Activated naive CD4-positive, alpha-beta T cell treated with anti-CD3 and anti-CD28 coated beads, Interleukin-2, amount 50 U/mL, for 72 hours (primary cell): ENCODE results near the gene MINDY4. TPM values are rescaled to one million over a fixed set of nuclear protein-coding genes. Genes with fewer than 3 reads are reported as not detected.

Experiments
- ATAC-seq, 2 donors: fragments of 150-1000 bp; cut with Tn5 transposase; 2 replicates each; pipeline ENCODE4 v1.10.0; 2021; ENCODE audit warnings: mild to moderate bottlenecking in 2 of 2, moderate library complexity in 2 of 2
- DNase-seq, 2 donors: peaks; one replicate each; pipeline ENCODE4 v3.0.0; 2021 to 2022; ENCODE audit warnings: low spot score in 2 of 2
- H3K27ac Mint-ChIP-seq, 2 donors: one replicate each; pipeline ENCODE4 v1.8.0; 2022; ENCODE audit warnings: mild to moderate bottlenecking in 2 of 2, mixed read lengths in 2 of 2
- H3K36me3 Mint-ChIP-seq, 2 donors: one replicate each; pipeline ENCODE4 v1.8.0; 2022; ENCODE audit warnings: mixed read lengths in 2 of 2
- H3K9me3 Mint-ChIP-seq, 2 donors: one replicate each; pipeline ENCODE4 v1.8.0; 2022; ENCODE audit warnings: mixed read lengths in 2 of 2
- total RNA-seq, 2 donors: library from RNA; stranded (reverse); gene quantifications; one replicate each; pipeline ENCODE4 v1.2.3, GENCODE V29; 2022

MINDY4 gene
- total RNA-seq, 2 donors from 2014 or later: 0.32 to 1.9 TPM

GRCh38 chr7:30938435-30939316 is 167.5 kb downstream of the MINDY4 start:
- peak; percentile 73 to 78 for ATAC-seq
- H3K9me3 Mint-ChIP-seq: no peaks in the 10 kb centered on the region
- peak; percentile 70 to 85 for DNase-seq
- H3K27ac Mint-ChIP-seq: no peak overlapping the region
- H3K36me3 Mint-ChIP-seq: no peaks in the 10 kb centered on the region

GRCh38 chr7:30941582-30942323 is 170.5 kb downstream of the MINDY4 start:
- DNase-seq (no peak), ATAC-seq (no peak)
- Mint-ChIP-seq H3K36me3 (no peaks in the 10 kb centered on the region), H3K9me3 (peaks cover 3% of the 10 kb centered on the region in 2 donors), H3K27ac (no peak overlapping the region)

Other genes starting within 250 kb of the MINDY4 start
- 100 to 1,000 TPM; 167 to 263 TPM for gene GARS1, start 176.5 kb upstream of the MINDY4 start, total RNA-seq
- not detected for gene CRHR2, start 89.0 kb upstream of the MINDY4 start, total RNA-seq
- under 1 TPM in 1 of 2 donors, not detected in 1; 0.33 TPM for gene INMT, start 19.3 kb upstream of the MINDY4 start, total RNA-seq
- gene AQP1, start 140.4 kb downstream of the MINDY4 start, total RNA-seq: under 1 TPM in 1 of 2 donors, not detected in 1; 0.11 TPM
- gene GHRHR, start 192.5 kb downstream of the MINDY4 start, total RNA-seq: not detected